HepG2 (cell line): ENCODE data around the gene RFX2. TPM values are rescaled to one million over a fixed set of nuclear protein-coding genes. Genes with fewer than 3 reads are reported as not detected.
A peak's percentile ranks its signal among the peaks of the same experiment; 100 is the strongest.

Source experiments
- ARID3A ChIP-seq: IDR thresholded peaks from 2 replicates; pipeline ENCODE4 v1.6.1; 2012; ENCODE audit warnings: low read depth, low read length, improper control_type of control experiment
- ATAD3A ChIP-seq: sonication (generic); formaldehyde crosslinking; IDR thresholded peaks from 2 replicates; pipeline ENCODE4 v1.4.0; 2020; ENCODE audit warnings: missing genetic modification reagents
- DDIT3 ChIP-seq: sonication (generic); formaldehyde crosslinking; IDR thresholded peaks from 2 replicates; pipeline ENCODE4 v1.4.0; 2020; ENCODE audit warnings: mild to moderate bottlenecking, missing genetic modification reagents
- EP300 ChIP-seq, 3 experiments: sonication (generic) in 1 of 3; formaldehyde crosslinking in 1 of 3; IDR thresholded peaks; 2 replicates each; pipeline versions ENCODE4 v1.5.1 to v1.6.1; 2011 to 2020; ENCODE audit warnings: low read depth in 2 of 3, low read length in 2 of 3, borderline replicate concordance in 1 of 3, improper control_type of control experiment in 1 of 3, mild to moderate bottlenecking in 1 of 3, missing genetic modification reagents in 1 of 3, moderate library complexity in 1 of 3
- ESRRA ChIP-seq: sonication (generic); formaldehyde crosslinking; IDR thresholded peaks from 2 replicates; pipeline ENCODE4 v1.5.1; 2020; ENCODE audit warnings: mild to moderate bottlenecking, low read depth, missing genetic modification reagents
- FOXA3 ChIP-seq: IDR thresholded peaks from 2 replicates; pipeline ENCODE4 v1.6.1; 2016; ENCODE audit warnings: missing genetic modification reagents, missing compliant biosample characterization
- IRF2 ChIP-seq: IDR thresholded peaks from 2 replicates; pipeline ENCODE4 v1.6.1; 2018; ENCODE audit warnings: missing genetic modification reagents, missing compliant biosample characterization
- MNT ChIP-seq: fragments of 450-650 bp; IDR thresholded peaks from 2 replicates; pipeline ENCODE4 v1.6.1; 2016
- NFE2 ChIP-seq: sonication (generic); formaldehyde crosslinking; IDR thresholded peaks from 2 replicates; pipeline ENCODE4 v1.4.0; 2020; ENCODE audit warnings: missing genetic modification reagents
- NR3C1 ChIP-seq: sonication (generic); formaldehyde crosslinking; IDR thresholded peaks from 2 replicates; pipeline ENCODE4 v1.4.0; 2020; ENCODE audit warnings: missing genetic modification reagents
- PHF5A ChIP-seq: IDR thresholded peaks from one replicate; pipeline ENCODE4 v1.6.1; 2018; ENCODE audit warnings: low read depth, missing genetic modification reagents; ENCODE audit not compliant: unreplicated experiment
- REXO4 ChIP-seq: sonication (generic); formaldehyde crosslinking; IDR thresholded peaks from 2 replicates; pipeline ENCODE4 v1.8.0; 2022; ENCODE audit warnings: missing genetic modification reagents, mild to moderate bottlenecking, borderline replicate concordance
- SOX6 ChIP-seq, 2 experiments: fragments of 450-650 bp in 1 of 2; sonication (generic) in 1 of 2; formaldehyde crosslinking in 1 of 2; IDR thresholded peaks; 2 replicates each; pipeline versions ENCODE4 v1.4.0 to v1.6.1; 2017 to 2020; ENCODE audit warnings: antibody characterized with exemption in 1 of 2, mild to moderate bottlenecking in 1 of 2, missing genetic modification reagents in 1 of 2
- ZBTB1 ChIP-seq: sonication (generic); formaldehyde crosslinking; IDR thresholded peaks from 2 replicates; pipeline ENCODE4 v1.4.0; 2020; ENCODE audit warnings: missing genetic modification reagents, borderline replicate concordance
- ZBTB2 ChIP-seq: sonication (generic); formaldehyde crosslinking; IDR thresholded peaks from 2 replicates; pipeline ENCODE4 v1.8.0; 2022; ENCODE audit warnings: low read depth, missing genetic modification reagents
- ZNF225 ChIP-seq: sonication (generic); formaldehyde crosslinking; IDR thresholded peaks from 2 replicates; pipeline ENCODE4 v1.4.0; 2020; ENCODE audit warnings: mild to moderate bottlenecking, missing genetic modification reagents
- ZNF281 ChIP-seq: sonication (generic); formaldehyde crosslinking; IDR thresholded peaks from 2 replicates; pipeline ENCODE4 v1.4.0; 2020; ENCODE audit warnings: missing genetic modification reagents, borderline replicate concordance
- ZNF431 ChIP-seq: sonication (generic); formaldehyde crosslinking; IDR thresholded peaks from 2 replicates; pipeline ENCODE4 v1.9.0; 2022; ENCODE audit warnings: missing genetic modification reagents, low read depth, mild to moderate bottlenecking, borderline replicate concordance
- ZNF557 ChIP-seq: sonication (generic); formaldehyde crosslinking; IDR thresholded peaks from 2 replicates; pipeline ENCODE4 v1.4.0; 2020; ENCODE audit warnings: missing genetic modification reagents
- ZNF615 ChIP-seq: sonication (generic); formaldehyde crosslinking; IDR thresholded peaks from 2 replicates; pipeline ENCODE4 v1.5.0; 2020; ENCODE audit warnings: mild to moderate bottlenecking, missing genetic modification reagents, borderline replicate concordance
- polyA plus RNA-seq, 8 experiments: library from polyadenylated mRNA; depleted of rRNA in 3 of 8; stranded (reverse) in 7 of 8; unstranded in 1 of 8; fragments of >200 nt; fragmentation: Illumina TruSeq in 4 of 8; extraction: Trizol in 4 of 8; gene quantifications; 2 replicates each; pipeline versions ENCODE4 v1.2.1 to v1.2.3, GENCODE V29; 2011 to 2016; ENCODE audit warnings: low read depth in 4 of 8, missing spikeins in 1 of 8, mixed read lengths in 1 of 8; ENCODE audit not compliant: insufficient read depth in 1 of 8
- total RNA-seq, 5 experiments: library from RNA; depleted of rRNA; stranded (reverse); fragments of >200 nt; fragmentation: Illumina TruSeq; extraction: Trizol; gene quantifications; 2 replicates each; pipeline ENCODE4 v1.2.3, GENCODE V29; 2016; ENCODE audit warnings: low read depth in 1 of 5

Gene RFX2
- total and polyA plus RNA-seq, 2 of the 13 experiments (the other 11 are each of a cell fraction or from before 2014, with no cell fraction given): 2.8 to 3.3 TPM

- no peak for TF ChIP-seq ZNF557 (CRISPR knock-in tag)
- TF ChIP-seq IRF2 (CRISPR knock-in tag): no peak
- TF ChIP-seq ZBTB2 (CRISPR knock-in tag): no peak
- no peak for TF ChIP-seq ESRRA (CRISPR knock-in tag)
- TF ChIP-seq FOXA3 (CRISPR knock-in tag): 0 out of 2 replicates have a peak, but pooled peaks have one; percentile 28
- TF ChIP-seq PHF5A (CRISPR knock-in tag): no peak
- no peak for TF ChIP-seq ATAD3A (CRISPR knock-in tag)
- TF ChIP-seq ZBTB1 (CRISPR knock-in tag): no peak
- TF ChIP-seq ZNF615 (CRISPR knock-in tag): no peak
- no peak for TF ChIP-seq SOX6 (IDR thresholded peaks at IDR 0.05)
- no peak for TF ChIP-seq SOX6 (CRISPR knock-in tag; IDR thresholded peaks at IDR 0.05)
- peak; percentile 96 for TF ChIP-seq ARID3A
- TF ChIP-seq EP300 (IDR thresholded peaks at IDR 0.05; ENCODE audit: low read depth in 2 of 2, low read length in 2 of 2): peak; percentile 25 to 95; a peak in 3 of 4 replicates
- no peak for TF ChIP-seq EP300 (CRISPR knock-in tag; IDR thresholded peaks at IDR 0.05; ENCODE audit: borderline replicate concordance)
- TF ChIP-seq REXO4 (CRISPR knock-in tag): no peak
- no peak for TF ChIP-seq ZNF281 (CRISPR knock-in tag)
- no peak for TF ChIP-seq ZNF225 (CRISPR knock-in tag)
- no peak for TF ChIP-seq MNT
- no peak for TF ChIP-seq DDIT3 (CRISPR knock-in tag)
- no peak for TF ChIP-seq ZNF431 (CRISPR knock-in tag)
- TF ChIP-seq NR3C1 (CRISPR knock-in tag): no peak
- no peak for TF ChIP-seq NFE2
Measured at GRCh38 chr19:6066661-6067646, 43.3 kb downstream of the RFX2 start (continued).
